Naive thymus-derived CD8-positive, alpha-beta T cell (primary cell): ENCODE results near the gene HOXC10. TPM values are rescaled to one million over a fixed set of nuclear protein-coding genes. Genes with fewer than 3 reads are reported as not detected.

Experiments used
- ATAC-seq, 2 donors: fragments of 150-1000 bp; cut with Tn5 transposase in 1 of 2; sonication (Bioruptor Pico), chemical (Tn5 transposase) in 1 of 2; 1 replicate in 1 of 2; 2 replicates in 1 of 2; pipeline ENCODE4 v1.10.0; 2021; ENCODE audit warnings: mild to moderate bottlenecking in 2 of 2, moderate library complexity in 2 of 2
- POLR2A ChIA-PET: fragments of 350-600 bp; sonication (Branson Sonifier 250); formaldehyde crosslinking; loops from one replicate; lab custom pipeline; 2021; ENCODE audit warnings: antibody characterized with exemption; lab: Charles Lee
- DNase-seq, 10 donors: peaks; one replicate each; pipeline versions ENCODE4 v3.0.0 to v3.0.0-alpha.2; 2020 to 2022
- H3K27ac Mint-ChIP-seq, 10 donors: one replicate each; pipeline ENCODE4 v1.8.0; 2020 to 2022; ENCODE audit warnings: mild to moderate bottlenecking in 10 of 10, mixed read lengths in 10 of 10, moderate library complexity in 4 of 10, inconsistent platforms in 1 of 10
- H3K27me3 Mint-ChIP-seq, 5 donors: one replicate each; pipeline ENCODE4 v1.8.0; 2021 to 2022; ENCODE audit warnings: mixed read lengths in 5 of 5
- H3K36me3 Mint-ChIP-seq, 3 donors: one replicate each; pipeline ENCODE4 v1.8.0; 2020 to 2022; ENCODE audit warnings: mixed read lengths in 3 of 3, mild to moderate bottlenecking in 2 of 3, inconsistent platforms in 1 of 3
- H3K4me1 Mint-ChIP-seq, 4 donors: one replicate each; pipeline ENCODE4 v1.8.0; 2021 to 2022; ENCODE audit warnings: mixed read lengths in 4 of 4
- H3K4me3 Mint-ChIP-seq, 10 donors: one replicate each; pipeline ENCODE4 v1.8.0; 2020 to 2022; ENCODE audit warnings: mild to moderate bottlenecking in 10 of 10, mixed read lengths in 10 of 10, moderate library complexity in 6 of 10, inconsistent platforms in 1 of 10
- H3K9me3 Mint-ChIP-seq, 9 donors: one replicate each; pipeline ENCODE4 v1.8.0; 2020 to 2022; ENCODE audit warnings: mixed read lengths in 9 of 9, mild to moderate bottlenecking in 3 of 9, inconsistent platforms in 1 of 9, moderate library complexity in 1 of 9
- polyA plus RNA-seq, 3 donors: library from polyadenylated mRNA; unstranded; fragments of 300-500 nt; fragmentation: Illumina TruSeq; gene quantifications; one replicate each; pipeline ENCODE4 v1.2.3, GENCODE V29; 2021
- total RNA-seq, 8 experiments: library from RNA in 2 of 8; stranded (reverse) in 2 of 8; gene quantifications; one replicate each; pipeline ENCODE4 v1.2.3 and lab custom pipeline; 2021 to 2026

HOXC10 gene
- total and polyA plus RNA-seq, 5 experiments from 2014 or later: not detected

- Mint-ChIP-seq H3K4me3 (peak overlapping the region in 5 of 10 donors; percentile 8 to 58 (median 19)), H3K27ac (no peak overlapping the region), H3K9me3 (no peaks in the 10 kb centered on the region), H3K4me1 (peaks cover 22 to 57% (median 30%) of the 10 kb centered on the region in 4 donors), H3K27me3 (peaks cover 56 to 94% (median 80%) of the 10 kb centered on the region in 5 donors), H3K36me3 (peaks cover 0 to 7% (median 0%) of the 10 kb centered on the region in 3 donors)
- POLR2A ChIA-PET: interaction anchor here (0.6 kb wide), 1 partner anchor 1944 kb away, joined by 6 read pairs; no protein-coding TSS in a partner anchor
- DNase-seq (peak in 1 of 10 donors; percentile 35), ATAC-seq (no peak)
These were observed 26.2 kb downstream of the HOXC10 start for GRCh38 chr12:54010972-54011664.

- no peak for ATAC-seq
- DNase-seq: peak in 1 of 10 donors; percentile 18
- Mint-ChIP-seq H3K4me3 (no peak overlapping the region), H3K4me1 (peaks cover 18 to 52% (median 25%) of the 10 kb centered on the region in 4 donors), H3K36me3 (peaks cover 0 to 7% (median 0%) of the 10 kb centered on the region in 3 donors), H3K27ac (no peak overlapping the region), H3K27me3 (peaks cover 53 to 90% (median 75%) of the 10 kb centered on the region in 5 donors), H3K9me3 (no peaks in the 10 kb centered on the region)
- POLR2A ChIA-PET: interaction anchor here (0.6 kb wide), 1 partner anchor 1945 kb away, joined by 6 read pairs; no protein-coding TSS in a partner anchor
These were observed 27.0 kb downstream of the HOXC10 start for GRCh38 chr12:54011665-54012532.

- POLR2A ChIA-PET: no interaction called here
These were observed 27.9 kb downstream of the HOXC10 start for GRCh38 chr12:54012631-54013409.

GRCh38 chr12:54014377-54015017 is 29.6 kb downstream of the HOXC10 start:
- Mint-ChIP-seq H3K9me3 (no peaks in the 10 kb centered on the region), H3K27ac (peak overlapping the region in 1 of 10 donors; percentile 25), H3K4me1 (peaks cover 21 to 55% (median 33%) of the 10 kb centered on the region in 4 donors), H3K4me3 (peak overlapping the region in 4 of 10 donors; percentile 1 to 36 (median 8)), H3K27me3 (peaks cover 47 to 84% (median 69%) of the 10 kb centered on the region in 5 donors), H3K36me3 (peaks cover 0 to 7% (median 0%) of the 10 kb centered on the region in 3 donors)
- no peak for ATAC-seq
- POLR2A ChIA-PET: interaction anchor here (0.6 to 1.0 kb wide), 2 partner anchors 12 to 312 kb away, joined by 3 read pairs; no protein-coding TSS in a partner anchor
- DNase-seq: peak in 1 of 10 donors; percentile 18

More at GRCh38 chr12:54012631-54013409, 27.9 kb downstream of the HOXC10 start:
- Mint-ChIP-seq H3K9me3 (no peaks in the 10 kb centered on the region), H3K4me1 (peaks cover 20 to 61% (median 32%) of the 10 kb centered on the region in 4 donors), H3K27me3 (peaks cover 54 to 90% (median 73%) of the 10 kb centered on the region in 5 donors), H3K27ac (no peak overlapping the region), H3K36me3 (peaks cover 0 to 7% (median 0%) of the 10 kb centered on the region in 3 donors), H3K4me3 (no peak overlapping the region)
- DNase-seq (peak in 1 of 10 donors; percentile 27), ATAC-seq (no peak)

GRCh38 chr12:54015018-54015931 is 30.3 kb downstream of the HOXC10 start:
- Mint-ChIP-seq H3K4me1 (peaks cover 21 to 54% (median 31%) of the 10 kb centered on the region in 4 donors), H3K9me3 (peaks cover 0 to 2% (median 0%) of the 10 kb centered on the region in 9 donors), H3K36me3 (peaks cover 0 to 7% (median 0%) of the 10 kb centered on the region in 3 donors), H3K27me3 (peaks cover 47 to 84% (median 70%) of the 10 kb centered on the region in 5 donors), H3K27ac (peak overlapping the region in 1 of 10 donors; percentile 54), H3K4me3 (peak overlapping the region in 3 of 10 donors; percentile 12 to 62 (median 36))
- POLR2A ChIA-PET: interaction anchor here (0.7 to 1.0 kb wide), 2 partner anchors 12 to 176 kb away, joined by 3 to 4 read pairs; no protein-coding TSS in a partner anchor
- ATAC-seq (no peak), DNase-seq (peak in 1 of 10 donors; percentile 45)

- Mint-ChIP-seq H3K36me3 (peaks cover 0 to 7% (median 0%) of the 10 kb centered on the region in 3 donors), H3K4me1 (peaks cover 18 to 48% (median 29%) of the 10 kb centered on the region in 4 donors), H3K9me3 (peaks cover 0 to 2% (median 0%) of the 10 kb centered on the region in 9 donors), H3K27ac (no peak overlapping the region), H3K27me3 (peaks cover 42 to 84% (median 66%) of the 10 kb centered on the region in 5 donors), H3K4me3 (peak overlapping the region in 1 of 10 donors; percentile 7)
- peak in 1 of 10 donors; percentile 7 for DNase-seq
- POLR2A ChIA-PET: interaction anchor here (0.7 kb wide), 1 partner anchor 176 kb away, joined by 4 read pairs; no protein-coding TSS in a partner anchor
- no peak for ATAC-seq
These were observed 31.1 kb downstream of the HOXC10 start for GRCh38 chr12:54016051-54016450.

GRCh38 chr12:54016478-54016964 is 31.6 kb downstream of the HOXC10 start:
- Mint-ChIP-seq H3K4me1 (peaks cover 15 to 43% (median 25%) of the 10 kb centered on the region in 4 donors), H3K4me3 (peak overlapping the region in 1 of 10 donors; percentile 68), H3K36me3 (peaks cover 0 to 4% (median 0%) of the 10 kb centered on the region in 3 donors), H3K27me3 (peaks cover 37 to 84% (median 65%) of the 10 kb centered on the region in 5 donors), H3K27ac (no peak overlapping the region), H3K9me3 (peaks cover 0 to 2% (median 0%) of the 10 kb centered on the region in 9 donors)
- DNase-seq (peak in 1 of 10 donors; percentile 52), ATAC-seq (no peak)
- POLR2A ChIA-PET: interaction anchor here (0.7 to 1.4 kb wide), 2 partner anchors 8 to 175 kb away, joined by 3 to 4 read pairs; partner anchors contain the start of gene HOXC8

- ATAC-seq (peak; percentile 24 to 39), DNase-seq (peak in 1 of 10 donors; percentile 22)
- POLR2A ChIA-PET: interaction anchor here (0.7 to 1.4 kb wide), 3 partner anchors 8 to 14 kb away, joined by 3 to 4 read pairs (median 3); partner anchors contain the start of genes HOXC6 and HOXC8
- Mint-ChIP-seq H3K36me3 (peaks cover 0 to 4% (median 0%) of the 10 kb centered on the region in 3 donors), H3K9me3 (peaks cover 0 to 2% (median 0%) of the 10 kb centered on the region in 9 donors), H3K4me1 (peaks cover 13 to 39% (median 23%) of the 10 kb centered on the region in 4 donors), H3K27me3 (peaks cover 34 to 84% (median 70%) of the 10 kb centered on the region in 5 donors), H3K4me3 (peak overlapping the region; percentile 68 to 92 (median 84)), H3K27ac (peak overlapping the region in 6 of 10 donors; percentile 25 to 73 (median 40))
These were observed 32.3 kb downstream of the HOXC10 start for GRCh38 chr12:54017027-54017788.

GRCh38 chr12:54017878-54018467 is 33.0 kb downstream of the HOXC10 start:
- peaks cover 0 to 4% (median 0%) of the 10 kb centered on the region in 3 donors for H3K36me3 Mint-ChIP-seq
- POLR2A ChIA-PET: interaction anchor here (0.5 to 1.4 kb wide), 4 partner anchors 9 to 14 kb away, joined by 3 to 4 read pairs (median 3); partner anchors contain the start of genes HOXC6 and HOXC8
- ATAC-seq (peak; percentile 82 to 86), DNase-seq (peak; percentile 55 to 86 (median 70))
- H3K4me3 Mint-ChIP-seq: peak overlapping the region; percentile 68 to 92 (median 84)
- H3K27ac Mint-ChIP-seq: peak overlapping the region in 6 of 10 donors; percentile 28 to 59 (median 39)
- H3K27me3 Mint-ChIP-seq: peaks cover 31 to 84% (median 70%) of the 10 kb centered on the region in 5 donors
- H3K9me3 Mint-ChIP-seq: peaks cover 0 to 2% (median 0%) of the 10 kb centered on the region in 9 donors
- H3K4me1 Mint-ChIP-seq: peaks cover 13 to 39% (median 23%) of the 10 kb centered on the region in 4 donors
